CD4-positive, CD25-positive, alpha-beta regulatory T cell (primary cell): ENCODE data around the gene ATE1. TPM values are rescaled to one million over a fixed set of nuclear protein-coding genes. Genes with fewer than 3 reads are reported as not detected.
A peak's percentile ranks its signal among the peaks of the same experiment; 100 is the strongest.

ENCODE experiments used
- ATAC-seq, 2 donors: fragments of 150-1000 bp; cut with Tn5 transposase; one replicate each; pipeline ENCODE4 v1.10.0; 2021; ENCODE audit warnings: low read depth in 2 of 2, moderate number of reproducible peaks in 2 of 2, moderate library complexity in 1 of 2
- DNase-seq, 3 donors: peaks; one replicate each; pipeline versions ENCODE4 v3.0.0 to v3.0.0-alpha.2; 2012 to 2022; ENCODE audit warnings: mixed read lengths in 1 of 3
- H3K27ac ChIP-seq: one replicate; pipeline ENCODE4 v1.7.0; 2013; ENCODE audit warnings: mild to moderate bottlenecking, low read length; ENCODE audit not compliant: insufficient read depth, poor library complexity, severe bottlenecking
- H3K27me3 ChIP-seq: one replicate; pipeline ENCODE4 v1.7.0; 2013; ENCODE audit warnings: low read length; ENCODE audit not compliant: control insufficient read depth, insufficient read depth
- H3K36me3 ChIP-seq: one replicate; pipeline ENCODE4 v1.7.0; 2013; ENCODE audit warnings: mild to moderate bottlenecking, low read length, moderate library complexity; ENCODE audit not compliant: control insufficient read depth, insufficient read depth
- H3K4me1 ChIP-seq: 2 replicates; pipeline ENCODE4 v1.7.0; 2013; ENCODE audit warnings: mild to moderate bottlenecking, low read length; ENCODE audit not compliant: insufficient read depth, control insufficient read depth, poor library complexity, severe bottlenecking
- H3K4me3 ChIP-seq: one replicate; pipeline ENCODE4 v1.7.0; 2013; ENCODE audit warnings: low read depth, mild to moderate bottlenecking, low read length, moderate library complexity
- H3K9me3 ChIP-seq, 2 experiments: 1 replicate in 1 of 2; 2 replicates in 1 of 2; pipeline ENCODE4 v1.7.0; 2013; ENCODE audit warnings: low read length in 2 of 2, mild to moderate bottlenecking in 1 of 2, moderate library complexity in 1 of 2; ENCODE audit not compliant: control insufficient read depth in 2 of 2
- H3K27ac Mint-ChIP-seq, 3 donors: one replicate each; pipeline ENCODE4 v1.8.0; 2020 to 2022; ENCODE audit warnings: mild to moderate bottlenecking in 3 of 3, mixed read lengths in 3 of 3, moderate library complexity in 2 of 3
- H3K27me3 Mint-ChIP-seq: one replicate; pipeline ENCODE4 v1.8.0; 2022; ENCODE audit warnings: mild to moderate bottlenecking, mixed read lengths
- H3K36me3 Mint-ChIP-seq: one replicate; pipeline ENCODE4 v1.8.0; 2020; ENCODE audit warnings: mixed read lengths
- H3K4me1 Mint-ChIP-seq, 4 donors: one replicate each; pipeline ENCODE4 v1.8.0; 2020 to 2022; ENCODE audit warnings: mixed read lengths in 4 of 4, mild to moderate bottlenecking in 1 of 4
- H3K4me3 Mint-ChIP-seq, 4 donors: one replicate each; pipeline ENCODE4 v1.8.0; 2020 to 2022; ENCODE audit warnings: mild to moderate bottlenecking in 4 of 4, mixed read lengths in 4 of 4, moderate library complexity in 3 of 4
- H3K9me3 Mint-ChIP-seq, 7 donors: one replicate each; pipeline ENCODE4 v1.8.0; 2020 to 2022; ENCODE audit warnings: mixed read lengths in 7 of 7, mild to moderate bottlenecking in 3 of 7, moderate library complexity in 2 of 7
- polyA plus RNA-seq, 4 donors: library from polyadenylated mRNA; unstranded; fragments of 300-500 nt; fragmentation: Illumina TruSeq; gene quantifications; one replicate each; pipeline ENCODE4 v1.2.3, GENCODE V29; 2021
- total RNA-seq: library from RNA; stranded (reverse); gene quantifications from one replicate; pipeline ENCODE4 v1.2.3, GENCODE V29; 2022

ATE1 gene
- total and polyA plus RNA-seq, 5 donors from 2014 or later = 29.9 to 39.5 (median 34.5) TPM

GRCh38 chr10:121911421-121911697 lies 16.5 kb downstream of the ATE1 start:
- peaks cover 38% of the 10 kb centered on the region for H3K36me3 Mint-ChIP-seq
- ATAC-seq (no peak), DNase-seq (no peak)
- no peak overlapping the region for H3K4me3 Mint-ChIP-seq
- no peak overlapping the region for H3K4me3 ChIP-seq
- no peaks in the 10 kb centered on the region for H3K27me3 ChIP-seq
- no peaks in the 10 kb centered on the region for H3K9me3 Mint-ChIP-seq
- H3K27ac Mint-ChIP-seq = no peak overlapping the region
- H3K27ac ChIP-seq = no peak overlapping the region
- no peaks in the 10 kb centered on the region for H3K4me1 ChIP-seq
- H3K9me3 ChIP-seq = no peaks in the 10 kb centered on the region
- H3K36me3 ChIP-seq = peaks cover 24% of the 10 kb centered on the region
- peaks cover 0 to 10% (median 6%) of the 10 kb centered on the region in 4 donors for H3K4me1 Mint-ChIP-seq
- no peaks in the 10 kb centered on the region for H3K27me3 Mint-ChIP-seq

- H3K4me1 Mint-ChIP-seq = peaks cover 0 to 9% (median 5%) of the 10 kb centered on the region in 4 donors
- H3K4me3 Mint-ChIP-seq = no peak overlapping the region
- Histone ChIP-seq H3K36me3 (peaks cover 24% of the 10 kb centered on the region), H3K4me1 (no peaks in the 10 kb centered on the region), H3K4me3 (no peak overlapping the region), H3K27me3 (no peaks in the 10 kb centered on the region), H3K27ac (no peak overlapping the region), H3K9me3 (no peaks in the 10 kb centered on the region)
- H3K27me3 Mint-ChIP-seq = no peaks in the 10 kb centered on the region
- H3K27ac Mint-ChIP-seq = peak overlapping the region in 1 of 3 donors; percentile 75
- peak in 1 of 3 donors; percentile 21 for DNase-seq
- H3K9me3 Mint-ChIP-seq = no peaks in the 10 kb centered on the region
- H3K36me3 Mint-ChIP-seq = peaks cover 35% of the 10 kb centered on the region
- no peak for ATAC-seq
These were observed 17.0 kb downstream of the ATE1 start for GRCh38 chr10:121910673-121911420.

DNA sequence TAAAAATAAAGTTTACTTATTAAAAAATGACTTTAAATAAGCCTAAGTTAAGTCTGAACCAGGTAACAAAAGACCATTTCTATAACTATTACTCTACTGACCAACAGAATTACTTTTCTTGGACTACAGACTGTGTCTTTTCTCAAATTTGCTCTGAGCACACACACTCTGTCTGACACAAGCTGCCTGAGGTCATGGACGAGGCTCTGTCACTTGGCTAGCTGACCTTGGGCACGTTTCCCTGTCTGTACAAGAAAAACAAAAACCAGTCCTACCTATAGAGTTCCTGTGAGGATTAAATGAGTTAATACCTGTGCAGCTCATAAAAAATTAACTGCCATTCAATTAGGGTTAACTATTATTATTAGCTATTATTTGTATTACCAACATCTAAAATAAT lies 22.9 kb downstream of the ATE1 start:
- no peaks in the 10 kb centered on the region for H3K27me3 Mint-ChIP-seq
- Histone ChIP-seq H3K4me1 (no peaks in the 10 kb centered on the region), H3K27me3 (no peaks in the 10 kb centered on the region), H3K9me3 (no peaks in the 10 kb centered on the region), H3K4me3 (no peak overlapping the region), H3K36me3 (peaks cover 11% of the 10 kb centered on the region), H3K27ac (no peak overlapping the region)
- H3K4me3 Mint-ChIP-seq = no peak overlapping the region
- ATAC-seq (no peak), DNase-seq (no peak)
- peaks cover 39% of the 10 kb centered on the region for H3K36me3 Mint-ChIP-seq
- H3K27ac Mint-ChIP-seq = no peak overlapping the region
- H3K9me3 Mint-ChIP-seq = no peaks in the 10 kb centered on the region
- peaks cover 5 to 8% (median 6%) of the 10 kb centered on the region in 4 donors for H3K4me1 Mint-ChIP-seq

DNA sequence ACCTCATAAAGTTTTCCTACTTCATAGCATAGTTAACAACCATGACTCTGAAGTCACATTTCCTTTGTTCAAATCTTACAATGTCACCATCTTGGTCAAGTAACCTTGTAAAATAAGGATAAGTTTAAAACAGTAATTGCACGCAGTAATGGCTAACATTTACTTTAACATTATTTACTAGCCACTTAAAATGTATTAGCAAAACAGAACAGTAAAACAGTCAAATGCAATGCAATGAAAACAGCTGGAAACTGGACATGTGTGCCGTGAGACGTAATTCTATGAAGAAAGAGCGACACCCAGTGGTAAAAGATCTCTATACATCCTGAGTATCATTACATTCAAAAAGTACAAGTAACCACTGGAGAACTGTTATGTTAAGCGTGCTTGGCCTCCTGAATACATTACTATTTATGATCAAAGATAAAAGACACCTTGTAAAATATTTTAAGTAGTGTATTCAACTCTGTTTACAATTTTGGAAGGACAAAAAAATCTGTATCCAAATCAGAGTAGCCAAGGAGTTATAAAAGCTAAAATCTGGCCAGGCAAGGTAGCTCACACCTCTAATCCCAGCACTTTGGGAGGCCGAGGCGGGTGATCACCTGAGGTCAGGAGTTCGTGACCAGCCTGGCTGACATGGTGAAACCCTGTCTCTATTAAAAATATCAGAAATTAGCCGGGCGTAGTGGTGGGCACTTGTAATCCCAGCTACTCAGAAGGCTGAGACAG lies 27.2 kb downstream of the ATE1 start:
- Histone ChIP-seq H3K4me3 (no peak overlapping the region), H3K9me3 (no peaks in the 10 kb centered on the region), H3K4me1 (no peaks in the 10 kb centered on the region), H3K36me3 (peaks cover 22% of the 10 kb centered on the region), H3K27me3 (no peaks in the 10 kb centered on the region), H3K27ac (no peak overlapping the region)
- ATAC-seq (peak; percentile 50 to 62), DNase-seq (peak in 2 of 3 donors; percentile 34 to 67)
- H3K27me3 Mint-ChIP-seq = no peaks in the 10 kb centered on the region
- H3K4me1 Mint-ChIP-seq = peaks cover 5 to 10% (median 6%) of the 10 kb centered on the region in 4 donors
- H3K4me3 Mint-ChIP-seq = no peak overlapping the region
- peaks cover 33% of the 10 kb centered on the region for H3K36me3 Mint-ChIP-seq
- H3K27ac Mint-ChIP-seq = peak overlapping the region in 2 of 3 donors; percentile 13 to 56
- H3K9me3 Mint-ChIP-seq = no peaks in the 10 kb centered on the region

GRCh38 chr10:121899727-121900126 lies 28.1 kb downstream of the ATE1 start:
- DNase-seq (no peak), ATAC-seq (no peak)
- H3K9me3 Mint-ChIP-seq = no peaks in the 10 kb centered on the region
- Histone ChIP-seq H3K4me1 (no peaks in the 10 kb centered on the region), H3K27me3 (no peaks in the 10 kb centered on the region), H3K27ac (no peak overlapping the region), H3K9me3 (no peaks in the 10 kb centered on the region), H3K4me3 (no peak overlapping the region), H3K36me3 (peaks cover 22% of the 10 kb centered on the region)
- H3K36me3 Mint-ChIP-seq = peaks cover 29% of the 10 kb centered on the region
- H3K4me3 Mint-ChIP-seq = no peak overlapping the region
- H3K4me1 Mint-ChIP-seq = peaks cover 5 to 10% (median 6%) of the 10 kb centered on the region in 4 donors
- H3K27ac Mint-ChIP-seq = no peak overlapping the region
- H3K27me3 Mint-ChIP-seq = no peaks in the 10 kb centered on the region

- Mint-ChIP-seq H3K4me3 (no peak overlapping the region), H3K27ac (no peak overlapping the region), H3K36me3 (peaks cover 8% of the 10 kb centered on the region), H3K27me3 (no peaks in the 10 kb centered on the region), H3K4me1 (peaks cover 0 to 6% (median 1%) of the 10 kb centered on the region in 4 donors), H3K9me3 (peaks cover 0 to 1% (median 0%) of the 10 kb centered on the region in 7 donors)
- H3K4me1 ChIP-seq = no peaks in the 10 kb centered on the region
- no peaks in the 10 kb centered on the region for H3K9me3 ChIP-seq
- no peaks in the 10 kb centered on the region for H3K27me3 ChIP-seq
- H3K27ac ChIP-seq = no peak overlapping the region
- peaks cover 9% of the 10 kb centered on the region for H3K36me3 ChIP-seq
- ATAC-seq (no peak), DNase-seq (no peak)
- H3K4me3 ChIP-seq = no peak overlapping the region
These were observed 36.7 kb downstream of the ATE1 start for GRCh38 chr10:121891103-121891502.

DNA sequence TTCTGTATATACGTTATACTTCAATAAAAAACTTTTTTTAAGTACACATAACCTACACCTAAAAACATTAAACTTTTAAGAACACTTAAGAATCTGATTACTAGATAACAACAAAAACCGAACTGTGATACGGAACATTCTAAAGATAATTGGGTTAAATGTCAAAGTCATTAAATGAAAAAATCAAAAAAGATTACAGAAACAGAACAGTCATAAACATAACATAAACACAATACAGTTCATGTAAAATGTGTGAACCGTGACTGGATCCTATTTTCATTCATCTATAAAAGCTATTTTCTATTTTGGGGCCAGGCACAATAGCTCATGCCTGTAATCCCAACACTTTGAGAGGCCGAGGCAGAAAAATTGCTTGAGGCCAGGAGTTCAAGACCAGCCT lies 38.6 kb downstream of the ATE1 start:
- Histone ChIP-seq H3K36me3 (peaks cover 11% of the 10 kb centered on the region), H3K4me1 (no peaks in the 10 kb centered on the region), H3K27me3 (no peaks in the 10 kb centered on the region), H3K4me3 (no peak overlapping the region), H3K27ac (no peak overlapping the region), H3K9me3 (no peaks in the 10 kb centered on the region)
- H3K4me1 Mint-ChIP-seq = peaks cover 0 to 6% (median 1%) of the 10 kb centered on the region in 4 donors
- H3K36me3 Mint-ChIP-seq = peaks cover 8% of the 10 kb centered on the region
- DNase-seq (no peak), ATAC-seq (no peak)
- peaks cover 0 to 1% (median 0%) of the 10 kb centered on the region in 7 donors for H3K9me3 Mint-ChIP-seq
- H3K4me3 Mint-ChIP-seq = no peak overlapping the region
- H3K27ac Mint-ChIP-seq = no peak overlapping the region
- H3K27me3 Mint-ChIP-seq = no peaks in the 10 kb centered on the region
